Fibroblast of pulmonary artery (primary cell): ENCODE data around the gene CCL25.

Experiments used
- DNase-seq: peaks from one replicate; pipeline ENCODE4 v3.0.0-alpha.2; 2010; ENCODE audit warnings: low read depth
- H3K4me3 ChIP-seq: replicated peaks from 2 replicates; pipeline ENCODE4 v1.5.1; 2011; ENCODE audit warnings: low read depth, mild to moderate bottlenecking, control low read depth, low read length, moderate library complexity
- CTCF ChIP-seq: IDR thresholded peaks from 2 replicates; pipeline ENCODE4 v1.5.1; 2011; ENCODE audit warnings: mild to moderate bottlenecking, control low read depth, low read length, inconsistent platforms; ENCODE audit errors: missing control alignments

The CCL25 gene

GRCh38 chr19:8086849-8087248, 34.3 kb downstream of the CCL25 start:
- DNase-seq: no peak
- H3K4me3 ChIP-seq: no peak overlapping the region
- TF ChIP-seq CTCF: no peak

DNA sequence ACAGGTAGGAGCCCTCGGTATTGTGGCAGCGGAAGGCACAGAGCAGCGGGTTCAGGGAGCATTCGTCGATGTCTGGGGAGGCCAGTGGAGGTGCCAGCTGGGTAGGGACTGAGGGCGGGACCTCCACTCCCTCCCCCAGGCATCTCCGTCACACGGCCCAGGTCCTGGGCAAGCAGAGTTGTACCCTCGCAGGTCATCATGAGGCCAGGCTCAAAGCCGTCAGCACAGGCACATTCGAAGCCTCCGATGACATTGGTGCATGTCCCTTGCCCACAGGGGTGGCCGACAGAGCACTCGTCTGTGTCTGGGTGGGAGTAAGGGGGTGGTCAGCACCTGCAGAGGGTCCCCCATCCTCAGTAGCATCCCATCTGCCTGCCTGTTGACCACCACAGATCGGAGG, 35.3 kb downstream of the CCL25 start:
- DNase-seq: no peak
- TF ChIP-seq CTCF: no peak
- no peak overlapping the region for H3K4me3 ChIP-seq

DNA sequence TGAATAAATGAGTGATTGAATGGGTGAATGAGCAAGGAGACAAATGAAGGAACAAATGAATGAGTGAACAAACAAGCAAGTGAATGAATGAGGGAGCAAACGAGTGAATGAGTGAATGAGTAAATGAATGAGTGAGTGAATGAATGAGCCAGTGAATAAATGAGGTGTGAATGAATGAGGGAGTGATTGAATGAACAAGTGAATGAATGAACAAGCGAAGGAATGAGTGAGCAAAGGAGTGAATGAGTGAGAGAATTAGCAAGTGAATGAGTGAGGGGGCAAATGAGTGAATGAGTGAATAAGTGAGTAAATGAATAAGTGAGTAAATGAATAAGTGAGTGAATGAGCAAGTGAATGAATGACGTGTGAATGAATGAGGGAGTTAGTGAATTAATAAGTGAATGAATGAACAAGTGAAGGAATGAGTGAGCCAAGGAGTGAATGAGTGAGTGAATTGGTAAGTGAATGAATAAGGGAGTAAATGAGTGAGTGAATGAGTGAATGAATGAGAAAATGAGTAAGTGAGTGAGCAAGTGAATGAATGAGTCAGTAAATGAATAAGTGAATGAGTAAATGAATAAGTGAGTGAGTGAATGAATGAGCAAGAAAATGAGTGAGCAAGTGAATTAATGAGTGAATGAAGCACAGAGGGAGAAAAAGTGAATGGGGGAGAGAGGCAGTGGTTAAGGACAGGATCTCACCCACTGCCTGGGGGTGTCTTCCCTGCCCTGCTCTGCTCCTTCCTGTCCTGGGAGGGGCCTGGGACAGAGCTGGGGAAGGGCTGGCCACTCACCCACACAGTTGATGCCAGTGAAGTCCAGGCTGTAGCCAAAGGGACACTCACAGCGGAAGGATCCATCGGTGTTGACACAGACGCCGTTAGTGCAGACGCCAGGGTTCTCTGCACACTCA, 36.4 kb downstream of the CCL25 start:
- H3K4me3 ChIP-seq: no peak overlapping the region
- TF ChIP-seq CTCF: no peak
- no peak for DNase-seq

GRCh38 chr19:8089664-8090601, 37.4 kb downstream of the CCL25 start:
- no peak for DNase-seq
- H3K4me3 ChIP-seq: no peak overlapping the region

DNA sequence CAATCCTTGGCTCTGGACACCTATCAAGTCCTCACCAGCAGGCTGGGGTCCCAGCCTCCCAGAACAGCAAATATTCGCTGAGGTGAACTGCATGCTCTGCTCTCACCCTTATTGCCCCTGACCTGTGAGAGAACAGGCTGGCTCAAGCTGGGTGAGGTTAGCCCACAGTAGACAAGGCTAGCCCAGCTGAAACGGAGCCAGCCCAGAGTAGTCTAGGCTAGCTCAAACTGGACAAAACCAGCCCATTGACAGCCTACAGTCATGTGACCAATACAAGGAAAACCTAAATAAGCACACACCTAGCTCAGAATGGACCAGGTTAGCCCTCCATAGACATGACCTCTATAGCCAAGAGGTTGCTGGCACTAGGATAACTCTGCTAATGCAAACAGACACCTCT, 38.4 kb downstream of the CCL25 start:
- no peak for TF ChIP-seq CTCF
- DNase-seq: no peak
- no peak overlapping the region for H3K4me3 ChIP-seq

More at GRCh38 chr19:8089664-8090601, 37.4 kb downstream of the CCL25 start:
- no peak for TF ChIP-seq CTCF

- TF ChIP-seq CTCF: no peak
- no peak for DNase-seq
Measured at GRCh38 chr19:8093740-8094139, 41.2 kb downstream of the CCL25 start.

More at GRCh38 chr19:8093740-8094139, 41.2 kb downstream of the CCL25 start:
- no peak overlapping the region for H3K4me3 ChIP-seq
